H9 (cell line): ENCODE data around the gene MISP3. TPM values are rescaled to one million over a fixed set of nuclear protein-coding genes. Genes with fewer than 3 reads are reported as not detected.

ENCODE experiments used
- DNase-seq: peaks from one replicate; pipeline ENCODE4 v3.0.0-alpha.2; 2017
- H2AFZ ChIP-seq: one replicate; pipeline ENCODE4 v1.6.1; 2013; ENCODE audit warnings: mild to moderate bottlenecking, low read length, control low read depth, moderate library complexity
- H2AK5ac ChIP-seq: 2 replicates; pipeline ENCODE4 v1.6.1; 2013; ENCODE audit warnings: low read length, control low read depth, mixed read lengths; ENCODE audit not compliant: insufficient read length
- H2BK120ac ChIP-seq: one replicate; pipeline ENCODE4 v1.6.1; 2013; ENCODE audit warnings: low read depth, mild to moderate bottlenecking, low read length, control low read depth, inconsistent platforms; ENCODE audit not compliant: poor library complexity, severe bottlenecking
- H2BK12ac ChIP-seq: 2 replicates; pipeline ENCODE4 v1.6.1; 2013; ENCODE audit warnings: low read length, control low read depth, mixed read lengths, low read depth; ENCODE audit not compliant: insufficient read length
- H2BK15ac ChIP-seq: 2 replicates; pipeline ENCODE4 v1.6.1; 2013; ENCODE audit warnings: low read depth, low read length, control low read depth
- H2BK20ac ChIP-seq: one replicate; pipeline ENCODE4 v1.6.1; 2013; ENCODE audit warnings: low read depth, mild to moderate bottlenecking, low read length, control low read depth, inconsistent platforms; ENCODE audit not compliant: poor library complexity, severe bottlenecking
- H2BK5ac ChIP-seq: 2 replicates; pipeline ENCODE4 v1.6.1; 2013; ENCODE audit warnings: low read length, control low read depth, mixed read lengths; ENCODE audit not compliant: insufficient read length
- H3K14ac ChIP-seq: 2 replicates; pipeline ENCODE4 v1.6.1; 2013; ENCODE audit warnings: low read length, control low read depth; ENCODE audit not compliant: insufficient read depth
- H3K18ac ChIP-seq: 2 replicates; pipeline ENCODE4 v1.6.1; 2013; ENCODE audit warnings: low read depth, mild to moderate bottlenecking, mixed read lengths, low read length, control low read depth; ENCODE audit not compliant: insufficient read length
- H3K23ac ChIP-seq: 2 replicates; pipeline ENCODE4 v1.6.1; 2013; ENCODE audit warnings: low read length, control low read depth, mixed read lengths, low read depth; ENCODE audit not compliant: insufficient read length
- H3K23me2 ChIP-seq: 2 replicates; pipeline ENCODE4 v1.6.1; 2013; ENCODE audit warnings: low read depth, mild to moderate bottlenecking, mixed read lengths, low read length, control low read depth; ENCODE audit not compliant: insufficient read length, poor library complexity, severe bottlenecking
- H3K27ac ChIP-seq: 2 replicates; pipeline ENCODE4 v1.5.1; 2013; ENCODE audit warnings: low read length, control low read depth, mixed read lengths, low read depth; ENCODE audit not compliant: insufficient read length
- H3K27me3 ChIP-seq: 2 replicates; pipeline ENCODE4 v1.6.1; 2013; ENCODE audit warnings: low read length, control low read depth, inconsistent platforms; ENCODE audit not compliant: insufficient read depth
- H3K4ac ChIP-seq: 2 replicates; pipeline ENCODE4 v1.6.1; 2013; ENCODE audit warnings: low read depth, mild to moderate bottlenecking, control low read depth, inconsistent platforms, low read length, moderate library complexity
- H3K4me1 ChIP-seq: 2 replicates; pipeline ENCODE4 v1.6.1; 2013; ENCODE audit warnings: low read length, control low read depth, inconsistent platforms; ENCODE audit not compliant: insufficient read depth
- H3K4me2 ChIP-seq: 2 replicates; pipeline ENCODE4 v1.6.1; 2013; ENCODE audit warnings: low read length, control low read depth, mixed read lengths; ENCODE audit not compliant: insufficient read length, insufficient read depth
- H3K56ac ChIP-seq: 2 replicates; pipeline ENCODE4 v1.6.1; 2013; ENCODE audit warnings: low read depth, mild to moderate bottlenecking, mixed read lengths, low read length, control low read depth; ENCODE audit not compliant: insufficient read length
- H3K79me1 ChIP-seq: 2 replicates; pipeline ENCODE4 v1.6.1; 2013; ENCODE audit warnings: low read depth, mild to moderate bottlenecking, moderate library complexity, low read length, control low read depth, inconsistent platforms; ENCODE audit not compliant: insufficient read depth, poor library complexity, severe bottlenecking
- H3K79me2 ChIP-seq: 2 replicates; pipeline ENCODE4 v1.6.1; 2013; ENCODE audit warnings: low read length, control low read depth, inconsistent platforms; ENCODE audit not compliant: insufficient read depth
- H3K9ac ChIP-seq: 2 replicates; pipeline ENCODE4 v1.6.1; 2013; ENCODE audit warnings: low read length, control low read depth, mixed read lengths; ENCODE audit not compliant: insufficient read length; ENCODE audit errors: extremely low read depth
- H3K9me3 ChIP-seq: one replicate; pipeline ENCODE4 v1.6.1; 2013; ENCODE audit warnings: low read depth, low read length, inconsistent platforms; ENCODE audit not compliant: control insufficient read depth
- H3T11ph ChIP-seq: one replicate; pipeline ENCODE4 v1.6.1; 2013; ENCODE audit warnings: mild to moderate bottlenecking, low read length, control low read depth, inconsistent platforms
- H4K20me1 ChIP-seq: one replicate; pipeline ENCODE4 v1.6.1; 2013; ENCODE audit not compliant: control insufficient read depth, insufficient read length, insufficient read depth
- H4K5ac ChIP-seq: 2 replicates; pipeline ENCODE4 v1.6.1; 2013; ENCODE audit warnings: low read depth, mild to moderate bottlenecking, mixed read lengths, low read length, control low read depth; ENCODE audit not compliant: insufficient read length
- H4K8ac ChIP-seq: replicated peaks from 2 replicates; pipeline ENCODE4 v1.6.1; 2013; ENCODE audit warnings: low read length, control low read depth, mixed read lengths, low read depth; ENCODE audit not compliant: insufficient read length
- H4K91ac ChIP-seq: 2 replicates; pipeline ENCODE4 v1.6.1; 2013; ENCODE audit warnings: low read depth, mild to moderate bottlenecking, moderate library complexity, mixed read lengths, low read length, control low read depth; ENCODE audit not compliant: insufficient read length
- H3K27ac Mint-ChIP-seq, 3 experiments: 2 replicates in 2 of 3; 3 replicates in 1 of 3; pipeline ENCODE4 v1.8.0; 2020 to 2021; ENCODE audit warnings: mixed read lengths in 3 of 3, mild to moderate bottlenecking in 1 of 3, moderate library complexity in 1 of 3
- H3K27me3 Mint-ChIP-seq: 2 replicates; pipeline ENCODE4 v1.8.0; 2021; ENCODE audit warnings: low read depth, mild to moderate bottlenecking, moderate library complexity, mixed read lengths
- H3K36me3 Mint-ChIP-seq, 3 experiments: 2 replicates in 2 of 3; 3 replicates in 1 of 3; pipeline ENCODE4 v1.8.0; 2020 to 2021; ENCODE audit warnings: low read depth in 3 of 3, mixed read lengths in 3 of 3; ENCODE audit not compliant: insufficient read depth in 1 of 3
- H3K4me1 Mint-ChIP-seq, 2 experiments: 2 replicates each; pipeline ENCODE4 v1.8.0; 2020; ENCODE audit warnings: mixed read lengths in 2 of 2
- H3K4me3 Mint-ChIP-seq, 2 experiments: 2 replicates in 1 of 2; 3 replicates in 1 of 2; pipeline ENCODE4 v1.8.0; 2020 to 2021; ENCODE audit warnings: mild to moderate bottlenecking in 2 of 2, mixed read lengths in 2 of 2, moderate library complexity in 1 of 2
- H3K9me3 Mint-ChIP-seq, 2 experiments: 2 replicates in 1 of 2; 3 replicates in 1 of 2; pipeline ENCODE4 v1.8.0; 2020; ENCODE audit warnings: mild to moderate bottlenecking in 2 of 2, mixed read lengths in 2 of 2, moderate library complexity in 1 of 2
- WGBS: extraction: QIAGEN DNeasy Blood & Tissue Kit; methylation state at CpG from one replicate; pipeline ENCODE4 v1.1.7; 2013; ENCODE audit warnings: missing lambda C conversion rate, low lambda C conversion rate, mixed read lengths; ENCODE audit not compliant: insufficient read length; ENCODE audit errors: extremely low coverage; 5-methylcytosine and 5-hydroxymethylcytosine counted together
- total RNA-seq: library from RNA; stranded (reverse); gene quantifications from 2 replicates; pipeline ENCODE4 v1.2.1, GENCODE V29; 2021
- TF ChIP-seq, protein P1 (sequence below): fragments of 200-600 bp; sonication (generic); conservative IDR thresholded peaks from 3 replicates; pipeline ENCODE4 v1.8.0; 2021; ENCODE audit warnings: antibody characterized with exemption, mild to moderate bottlenecking

MISP3 gene
- total RNA-seq, 1 experiment from 2014 or later = 0.26 TPM

DNA sequence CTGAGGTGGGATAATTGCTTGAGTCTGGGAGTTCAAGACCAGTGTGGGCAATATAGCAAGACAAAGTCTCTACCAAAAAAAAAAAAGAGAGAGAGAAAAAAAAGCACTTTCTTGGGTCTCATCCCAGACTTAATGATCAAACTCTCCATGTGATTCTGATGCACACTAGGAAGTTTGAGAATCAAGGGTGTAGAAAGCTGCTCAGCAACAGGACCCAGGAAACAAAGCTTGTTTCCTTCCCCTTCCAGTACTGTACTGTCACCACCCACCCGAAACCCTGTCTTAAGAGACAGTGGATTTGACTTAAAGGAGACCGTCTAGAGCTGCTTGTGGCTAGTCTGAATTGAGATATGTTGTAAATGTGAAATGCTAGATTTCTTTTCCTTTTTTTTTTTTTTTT, 5.8 kb downstream of the MISP3 start:
- no peak overlapping the region for H2BK20ac ChIP-seq

More for the DNA sequence above, 5.8 kb downstream of the MISP3 start:
- Histone ChIP-seq H3K27me3 (peaks cover 7% of the 10 kb centered on the region; the same call in 1 of the 2 replicates), H3K79me1 (no peaks in the 10 kb centered on the region), H3K9me3 (no peaks in the 10 kb centered on the region), H2BK15ac (no peak overlapping the region), H3K56ac (no peak overlapping the region), H2BK5ac (no peak overlapping the region), H4K91ac (no peak overlapping the region), H4K8ac (no peak overlapping the region), H2BK120ac (no peak overlapping the region), H4K20me1 (no peaks in the 10 kb centered on the region), H3K4ac (no peak overlapping the region), H4K5ac (no peak overlapping the region), H3K14ac (no peak overlapping the region), H3K79me2 (no peaks in the 10 kb centered on the region), H3K23ac (no peak overlapping the region), H2AK5ac (no peak overlapping the region), H3K9ac (no peak overlapping the region), H2AFZ (no peak overlapping the region), H2BK12ac (no peak overlapping the region), H3K27ac (no peak overlapping the region), H3T11ph (no peak overlapping the region), H3K4me1 (no peaks in the 10 kb centered on the region; the same call in 1 of the 2 replicates), H3K4me2 (no peak overlapping the region), H3K23me2 (peaks cover 23% of the 10 kb centered on the region), H3K18ac (no peak overlapping the region)
- no peaks in the 10 kb centered on the region for H3K9me3 Mint-ChIP-seq
- peaks cover 13 to 19% of the 10 kb centered on the region in 2 experiments for H3K4me1 Mint-ChIP-seq
- peaks cover 46% of the 10 kb centered on the region for H3K27me3 Mint-ChIP-seq
- no peak overlapping the region for H3K4me3 Mint-ChIP-seq
- no peak overlapping the region for H3K27ac Mint-ChIP-seq
- TF ChIP-seq, protein P1, sequence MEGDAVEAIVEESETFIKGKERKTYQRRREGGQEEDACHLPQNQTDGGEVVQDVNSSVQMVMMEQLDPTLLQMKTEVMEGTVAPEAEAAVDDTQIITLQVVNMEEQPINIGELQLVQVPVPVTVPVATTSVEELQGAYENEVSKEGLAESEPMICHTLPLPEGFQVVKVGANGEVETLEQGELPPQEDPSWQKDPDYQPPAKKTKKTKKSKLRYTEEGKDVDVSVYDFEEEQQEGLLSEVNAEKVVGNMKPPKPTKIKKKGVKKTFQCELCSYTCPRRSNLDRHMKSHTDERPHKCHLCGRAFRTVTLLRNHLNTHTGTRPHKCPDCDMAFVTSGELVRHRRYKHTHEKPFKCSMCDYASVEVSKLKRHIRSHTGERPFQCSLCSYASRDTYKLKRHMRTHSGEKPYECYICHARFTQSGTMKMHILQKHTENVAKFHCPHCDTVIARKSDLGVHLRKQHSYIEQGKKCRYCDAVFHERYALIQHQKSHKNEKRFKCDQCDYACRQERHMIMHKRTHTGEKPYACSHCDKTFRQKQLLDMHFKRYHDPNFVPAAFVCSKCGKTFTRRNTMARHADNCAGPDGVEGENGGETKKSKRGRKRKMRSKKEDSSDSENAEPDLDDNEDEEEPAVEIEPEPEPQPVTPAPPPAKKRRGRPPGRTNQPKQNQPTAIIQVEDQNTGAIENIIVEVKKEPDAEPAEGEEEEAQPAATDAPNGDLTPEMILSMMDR = no peak
- DNase-seq = no peak
- no peaks in the 10 kb centered on the region for H3K36me3 Mint-ChIP-seq
- WGBS = no CpG with 5 or more reads among the region's 2 CpGs
